HG03342 (cell line): ENCODE results near the gene C4BPA.

Experiments
- ATAC-seq: cut with Tn5 transposase; IDR thresholded peaks from one replicate; pipeline ENCODE4 v1.9.1; 2021; ENCODE audit warnings: mild to moderate bottlenecking, moderate library complexity; ENCODE audit not compliant: unreplicated experiment

C4BPA gene

GRCh38 chr1:207179036-207179435 is 75.0 kb downstream of the C4BPA start:
- ATAC-seq = no peak

- ATAC-seq = no peak
Measured at GRCh38 chr1:207181847-207182246, 77.8 kb downstream of the C4BPA start.

- ATAC-seq = no peak
Measured at GRCh38 chr1:207186503-207186902, 82.5 kb downstream of the C4BPA start.

GRCh38 chr1:207188901-207189300 is 84.9 kb downstream of the C4BPA start:
- ATAC-seq = no peak

- no peak for ATAC-seq
Measured at GRCh38 chr1:207191061-207191460, 87.0 kb downstream of the C4BPA start.

- ATAC-seq = no peak
Measured at GRCh38 chr1:207191776-207192175, 87.7 kb downstream of the C4BPA start.

- no peak for ATAC-seq
Measured at GRCh38 chr1:207194197-207194596, 90.2 kb downstream of the C4BPA start.
